MM.1S (cell line): ENCODE data around the gene BMP4.

Experiments
- DNase-seq: peaks from one replicate; pipeline ENCODE4 v3.0.0-alpha.2; 2015
- H2AFZ ChIP-seq: fragments of 300-600 bp; sonication (generic); 2 replicates; pipeline ENCODE4 v1.6.0; 2016; ENCODE audit warnings: antibody characterized with exemption, low read length
- H3F3A ChIP-seq: fragments of 300-600 bp; sonication (generic); 2 replicates; pipeline ENCODE4 v1.6.1; 2016; ENCODE audit warnings: mild to moderate bottlenecking, antibody characterized with exemption, low read length, moderate library complexity, mixed read lengths; ENCODE audit not compliant: insufficient read depth
- H3K27ac ChIP-seq: fragments of 300-600 bp; sonication (generic); 2 replicates; pipeline ENCODE4 v1.5.1; 2016; ENCODE audit warnings: mild to moderate bottlenecking, low read length
- H3K27me3 ChIP-seq: fragments of 300-600 bp; sonication (generic); replicated peaks from 2 replicates; pipeline ENCODE4 v1.6.0; 2016; ENCODE audit warnings: low read length; ENCODE audit not compliant: insufficient read depth
- H3K36me3 ChIP-seq: fragments of 300-600 bp; sonication (generic); replicated peaks from 2 replicates; pipeline ENCODE4 v1.6.1; 2016; ENCODE audit warnings: mild to moderate bottlenecking, low read length, mixed read lengths; ENCODE audit not compliant: insufficient read depth
- H3K4me1 ChIP-seq: fragments of 300-600 bp; sonication (generic); 2 replicates; pipeline ENCODE4 v1.6.1; 2016; ENCODE audit warnings: low read length, mixed read lengths
- H3K4me2 ChIP-seq: fragments of 300-600 bp; sonication (generic); 2 replicates; pipeline ENCODE4 v1.6.0; 2016; ENCODE audit warnings: low read depth, low read length
- H3K4me3 ChIP-seq: fragments of 300-600 bp; sonication (generic); 2 replicates; pipeline ENCODE4 v1.5.1; 2016; ENCODE audit warnings: low read length, mixed read lengths
- H3K79me2 ChIP-seq: fragments of 300-600 bp; sonication (generic); 2 replicates; pipeline ENCODE4 v1.6.1; 2016; ENCODE audit warnings: mixed run types, low read length, mixed read lengths
- H3K9ac ChIP-seq: fragments of 300-600 bp; sonication (generic); 2 replicates; pipeline ENCODE4 v1.6.1; 2016; ENCODE audit warnings: low read length, mixed read lengths
- H3K9me2 ChIP-seq: fragments of 300-600 bp; sonication (generic); replicated peaks from 2 replicates; pipeline ENCODE4 v1.6.1; 2016; ENCODE audit warnings: mild to moderate bottlenecking, low read length, mixed read lengths; ENCODE audit not compliant: insufficient read depth
- H3K9me3 ChIP-seq: fragments of 300-600 bp; sonication (generic); replicated peaks from 2 replicates; pipeline ENCODE4 v1.6.1; 2016; ENCODE audit warnings: mild to moderate bottlenecking, low read length, mixed read lengths; ENCODE audit not compliant: insufficient read depth
- H4K20me1 ChIP-seq: fragments of 300-600 bp; sonication (generic); 2 replicates; pipeline ENCODE4 v1.6.1; 2016; ENCODE audit warnings: mild to moderate bottlenecking, low read length, moderate library complexity, mixed read lengths; ENCODE audit not compliant: insufficient read depth
- EZH2 ChIP-seq: fragments of 300-600 bp; sonication (generic); optimal IDR thresholded peaks from 2 replicates; pipeline ENCODE3; 2017; ENCODE audit warnings: low read depth, mild to moderate bottlenecking, antibody characterized with exemption, low read length, mixed read lengths
- EZH2phosphoT487 ChIP-seq: fragments of 300-600 bp; sonication (generic); IDR thresholded peaks from 2 replicates; pipeline ENCODE4 v1.6.1; 2018; ENCODE audit warnings: antibody characterized with exemption, low read length
- TF ChIP-seq, protein P1 (sequence below): fragments of 300-600 bp; sonication (generic); IDR thresholded peaks from 2 replicates; pipeline ENCODE4 v1.5.1; 2016; ENCODE audit warnings: antibody characterized with exemption, low read length, mixed read lengths

BMP4 gene

DNA sequence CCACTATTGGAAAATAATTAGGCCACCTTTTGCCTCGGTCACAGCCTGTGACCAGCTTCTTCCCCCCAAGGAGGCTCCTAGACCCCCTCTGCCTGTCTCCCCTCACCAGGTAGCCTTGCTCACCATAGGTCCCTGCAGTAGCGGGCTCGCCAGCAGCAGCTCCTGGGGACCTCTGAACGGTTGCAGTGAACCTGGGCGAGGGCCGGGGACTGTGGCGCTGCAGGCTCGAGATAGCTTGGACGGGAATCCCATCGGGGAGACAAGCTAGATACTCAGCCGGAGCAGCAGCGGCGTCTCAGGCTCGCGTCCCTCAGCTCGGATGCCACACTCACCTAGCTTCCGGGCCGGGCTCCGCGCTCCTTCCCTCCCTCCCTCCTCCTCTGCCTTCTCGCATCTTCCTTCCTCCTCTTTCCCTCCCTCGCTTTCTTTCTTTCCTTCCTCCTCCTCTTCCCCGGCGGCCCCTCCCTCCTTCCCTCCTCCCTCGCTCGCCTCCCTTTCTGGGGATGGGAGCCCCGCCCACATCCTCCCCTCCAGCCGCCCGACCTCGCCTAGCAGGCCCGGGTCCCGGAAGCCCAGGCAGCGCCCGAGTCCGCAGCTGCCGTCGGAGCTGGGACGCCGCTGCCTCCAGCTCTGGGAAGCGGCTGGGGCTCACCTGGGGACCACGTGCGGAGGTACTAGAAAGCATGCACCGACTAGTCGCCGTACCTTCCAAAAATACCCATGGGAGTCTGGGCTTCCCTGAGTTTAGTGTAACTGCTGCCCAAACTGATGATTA is at the start of gene BMP4:
Gene BMP4 (minus strand): TSS at position 399 of the 775 bp plus-strand sequence. CDS start 4,603 bp downstream, outside the sequence.
- H3K4me3 ChIP-seq, result peak within 1 kb of the TSS; percentile 56
- H3K9me3 ChIP-seq, result no peaks in the 10 kb centered on the region
- no peaks in the 10 kb centered on the region for H3K36me3 ChIP-seq
- peak within 1 kb of the TSS; percentile 51; the same call in 1 of the 2 replicates for H2AFZ ChIP-seq
- H4K20me1 ChIP-seq, result no peaks in the 10 kb centered on the region
- no peaks in the 10 kb centered on the region for H3K4me1 ChIP-seq
- no peaks in the 10 kb centered on the region for H3K27me3 ChIP-seq
- TF ChIP-seq EZH2phosphoT487 (no peak), EZH2 (no peak)
- TF ChIP-seq, protein P1, sequence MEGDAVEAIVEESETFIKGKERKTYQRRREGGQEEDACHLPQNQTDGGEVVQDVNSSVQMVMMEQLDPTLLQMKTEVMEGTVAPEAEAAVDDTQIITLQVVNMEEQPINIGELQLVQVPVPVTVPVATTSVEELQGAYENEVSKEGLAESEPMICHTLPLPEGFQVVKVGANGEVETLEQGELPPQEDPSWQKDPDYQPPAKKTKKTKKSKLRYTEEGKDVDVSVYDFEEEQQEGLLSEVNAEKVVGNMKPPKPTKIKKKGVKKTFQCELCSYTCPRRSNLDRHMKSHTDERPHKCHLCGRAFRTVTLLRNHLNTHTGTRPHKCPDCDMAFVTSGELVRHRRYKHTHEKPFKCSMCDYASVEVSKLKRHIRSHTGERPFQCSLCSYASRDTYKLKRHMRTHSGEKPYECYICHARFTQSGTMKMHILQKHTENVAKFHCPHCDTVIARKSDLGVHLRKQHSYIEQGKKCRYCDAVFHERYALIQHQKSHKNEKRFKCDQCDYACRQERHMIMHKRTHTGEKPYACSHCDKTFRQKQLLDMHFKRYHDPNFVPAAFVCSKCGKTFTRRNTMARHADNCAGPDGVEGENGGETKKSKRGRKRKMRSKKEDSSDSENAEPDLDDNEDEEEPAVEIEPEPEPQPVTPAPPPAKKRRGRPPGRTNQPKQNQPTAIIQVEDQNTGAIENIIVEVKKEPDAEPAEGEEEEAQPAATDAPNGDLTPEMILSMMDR, result no peak
- no peak for DNase-seq
- no peak within 1 kb of the TSS for H3K27ac ChIP-seq
- no peak within 1 kb of the TSS for H3K9ac ChIP-seq
- H3F3A ChIP-seq, result no peaks in the 10 kb centered on the region
- H3K4me2 ChIP-seq, result peak within 1 kb of the TSS; percentile 78
- H3K79me2 ChIP-seq, result no peaks in the 10 kb centered on the region
- no peaks in the 10 kb centered on the region for H3K9me2 ChIP-seq

DNA sequence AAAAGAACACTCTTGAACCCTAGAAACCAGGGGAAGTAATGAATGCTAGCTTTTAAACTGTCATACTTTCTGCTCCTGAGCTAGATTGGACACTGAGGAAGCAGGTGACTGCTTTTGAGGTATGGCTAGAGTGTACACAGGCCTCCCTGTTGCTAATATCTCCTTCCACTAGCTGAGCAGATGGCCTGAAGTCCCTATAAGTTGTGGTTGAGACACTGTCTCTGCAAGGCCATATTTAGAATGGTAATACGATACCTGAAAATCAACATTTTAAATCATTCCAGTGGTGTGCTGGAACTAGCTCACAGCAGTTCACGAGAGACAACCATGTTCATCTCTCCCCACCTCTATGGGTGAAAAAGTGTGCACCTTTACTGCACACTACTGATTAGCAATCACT is 46.4 kb upstream of the BMP4 start:
- Histone ChIP-seq H2AFZ (no peak overlapping the region), H3K36me3 (no peaks in the 10 kb centered on the region), H3K9me2 (no peaks in the 10 kb centered on the region), H3K79me2 (no peaks in the 10 kb centered on the region), H3K27me3 (no peaks in the 10 kb centered on the region), H3K4me1 (no peaks in the 10 kb centered on the region), H3F3A (no peaks in the 10 kb centered on the region), H3K4me3 (no peak overlapping the region), H3K9ac (no peak overlapping the region), H4K20me1 (no peaks in the 10 kb centered on the region), H3K4me2 (no peak overlapping the region), H3K9me3 (no peaks in the 10 kb centered on the region), H3K27ac (peak overlapping the region; percentile 47; the same call in 1 of the 2 replicates)
- TF ChIP-seq, protein P1, result no peak
- TF ChIP-seq EZH2 (no peak), EZH2phosphoT487 (no peak)
- DNase-seq, result peak; percentile 39

DNA sequence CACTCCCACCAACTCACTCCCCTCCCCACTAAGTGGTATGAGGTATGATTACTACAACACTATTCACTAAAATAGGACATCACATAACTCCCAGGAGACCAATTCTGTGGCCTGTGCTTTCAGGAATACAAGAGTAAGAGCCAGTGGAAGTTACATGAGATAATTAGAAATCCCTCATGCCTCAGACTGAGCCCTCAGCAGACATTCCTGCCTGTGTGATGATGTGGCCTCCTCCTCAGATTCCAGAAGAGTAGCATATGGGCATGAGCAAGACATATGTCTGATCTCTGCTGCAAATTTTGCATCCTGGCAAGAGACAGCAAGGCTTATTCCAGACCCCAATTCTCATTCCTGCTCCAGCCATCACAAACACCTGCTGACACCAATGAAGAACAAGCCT is 46.0 kb upstream of the BMP4 start:
- Histone ChIP-seq H3K9ac (no peak overlapping the region), H3K36me3 (no peaks in the 10 kb centered on the region), H3K4me2 (no peak overlapping the region), H3K27me3 (no peaks in the 10 kb centered on the region), H3K27ac (peak overlapping the region; percentile 47; the same call in 1 of the 2 replicates), H3K9me2 (no peaks in the 10 kb centered on the region), H3K79me2 (no peaks in the 10 kb centered on the region), H3K4me3 (no peak overlapping the region), H4K20me1 (no peaks in the 10 kb centered on the region), H3K9me3 (no peaks in the 10 kb centered on the region), H3F3A (no peaks in the 10 kb centered on the region), H3K4me1 (no peaks in the 10 kb centered on the region), H2AFZ (no peak overlapping the region)
- no peak for DNase-seq
- no peak for TF ChIP-seq EZH2phosphoT487
- no peak for TF ChIP-seq EZH2
